Measurements from ENCODE around the gene CDK14. TPM values are rescaled to one million over a fixed set of nuclear protein-coding genes. Genes with fewer than 3 reads are reported as not detected.

The CDK14 gene
- total and polyA plus RNA-seq, 2 donors (not counting 3 experiments of a cell fraction or from before 2014, with no cell fraction given) = 5.5 to 34.2 TPM

- POLR2A ChIA-PET = no interaction called here
- intact Hi-C loops (cut with micrococcal nuclease) (no loop called here), dilution Hi-C loops (cut with MboI; ENCODE audit: extremely low pct_ligation_motif_present, low sequenced_read_pairs) (no loop called here)
- H3K4me2 ChIP-seq (ENCODE audit: insufficient read depth, low read length) = no peak overlapping the region
- H3K79me2 ChIP-seq (ENCODE audit: control insufficient read depth, insufficient read depth, low read length) = peaks cover 20% of the 10 kb centered on the region
- no peak overlapping the region for H2AFZ ChIP-seq (ENCODE audit: low read depth, low read length)
- CTCF ChIA-PET = interaction anchor here (0.7 kb wide), 2 partner anchors 15 to 34 kb away, joined by 3 read pairs; no protein-coding TSS in a partner anchor
- no peak overlapping the region for H3K4me3 ChIP-seq (replicated peaks in 1 of 3; ENCODE audit: insufficient read depth in 1 of 3, low read depth in 1 of 3, low read length in 3 of 3)
- no peaks in the 10 kb centered on the region for H3K36me3 ChIP-seq (ENCODE audit: control insufficient read depth in 2 of 2, extremely low read depth in 1 of 2, insufficient read depth in 2 of 2, low read length in 2 of 2)
- BruUV-seq (replicated peaks) = no TSS peak
- DNase-seq (ENCODE audit: low read depth, low spot score) = no peak
- TF ChIP-seq POLR2A (IDR thresholded peaks at IDR 0.05; ENCODE audit: low read depth, low read length) (no peak), JUN (IDR thresholded peaks at IDR 0.05; ENCODE audit: borderline replicate concordance, insufficient read depth, insufficient read length, low read depth) (no peak), MYC (IDR thresholded peaks at IDR 0.05; ENCODE audit: low read depth, low read length) (no peak), POLR2AphosphoS5 (IDR thresholded peaks at IDR 0.05; ENCODE audit: insufficient read depth, low read depth, low read length) (no peak), FOS (IDR thresholded peaks at IDR 0.05; ENCODE audit: borderline replicate concordance, insufficient read depth, low read length) (no peak), EZH2 (IDR thresholded peaks at IDR 0.05; ENCODE audit: borderline replicate concordance, low read depth, low read length, severe bottlenecking) (no peak), GATA2 (IDR thresholded peaks at IDR 0.05; ENCODE audit: insufficient read depth, insufficient read length, low read depth, low read length) (no peak)
- TF ChIP-seq, protein P1, sequence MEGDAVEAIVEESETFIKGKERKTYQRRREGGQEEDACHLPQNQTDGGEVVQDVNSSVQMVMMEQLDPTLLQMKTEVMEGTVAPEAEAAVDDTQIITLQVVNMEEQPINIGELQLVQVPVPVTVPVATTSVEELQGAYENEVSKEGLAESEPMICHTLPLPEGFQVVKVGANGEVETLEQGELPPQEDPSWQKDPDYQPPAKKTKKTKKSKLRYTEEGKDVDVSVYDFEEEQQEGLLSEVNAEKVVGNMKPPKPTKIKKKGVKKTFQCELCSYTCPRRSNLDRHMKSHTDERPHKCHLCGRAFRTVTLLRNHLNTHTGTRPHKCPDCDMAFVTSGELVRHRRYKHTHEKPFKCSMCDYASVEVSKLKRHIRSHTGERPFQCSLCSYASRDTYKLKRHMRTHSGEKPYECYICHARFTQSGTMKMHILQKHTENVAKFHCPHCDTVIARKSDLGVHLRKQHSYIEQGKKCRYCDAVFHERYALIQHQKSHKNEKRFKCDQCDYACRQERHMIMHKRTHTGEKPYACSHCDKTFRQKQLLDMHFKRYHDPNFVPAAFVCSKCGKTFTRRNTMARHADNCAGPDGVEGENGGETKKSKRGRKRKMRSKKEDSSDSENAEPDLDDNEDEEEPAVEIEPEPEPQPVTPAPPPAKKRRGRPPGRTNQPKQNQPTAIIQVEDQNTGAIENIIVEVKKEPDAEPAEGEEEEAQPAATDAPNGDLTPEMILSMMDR (IDR thresholded peaks at IDR 0.05; ENCODE audit: extremely low read depth in 1 of 2, insufficient read depth in 1 of 2, low read depth in 1 of 2, low read length in 2 of 2) = no peak
- TF ChIP-seq, protein P2, sequence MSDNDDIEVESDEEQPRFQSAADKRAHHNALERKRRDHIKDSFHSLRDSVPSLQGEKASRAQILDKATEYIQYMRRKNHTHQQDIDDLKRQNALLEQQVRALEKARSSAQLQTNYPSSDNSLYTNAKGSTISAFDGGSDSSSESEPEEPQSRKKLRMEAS (IDR thresholded peaks at IDR 0.05; ENCODE audit: insufficient read depth, insufficient read length) = no peak
- H3K27ac ChIP-seq (ENCODE audit: insufficient read depth, low read depth, low read length) = no peak overlapping the region
- no peaks in the 10 kb centered on the region for H4K20me1 ChIP-seq (replicated peaks; ENCODE audit: control insufficient read depth, extremely low read depth, insufficient read depth, low read length)
- FAIRE-seq = no peak
- no peaks in the 10 kb centered on the region for H3K4me1 ChIP-seq (ENCODE audit: control insufficient read depth, extremely low read depth, insufficient read depth, low read length)
- H3K9ac ChIP-seq (replicated peaks; ENCODE audit: extremely low read depth, insufficient read depth, low read length) = no peak overlapping the region
- no peaks in the 10 kb centered on the region for H3K27me3 ChIP-seq (ENCODE audit: control insufficient read depth in 2 of 2, insufficient read depth in 2 of 2, low read length in 2 of 2)
- H3K9me1 ChIP-seq (replicated peaks; ENCODE audit: control insufficient read depth, extremely low read depth, insufficient read depth, low read length) = peaks cover under 1% of the 10 kb centered on the region
- no peaks in the 10 kb centered on the region for H3K9me3 ChIP-seq (replicated peaks; ENCODE audit: control insufficient read depth, insufficient read depth, low read length)
Measured at GRCh38 chr7:90674625-90675024, 78.5 kb downstream of the CDK14 start.
